Left lung (tissue), 10 donors: ENCODE data around the gene ADAMTS2. TPM values are rescaled to one million over a fixed set of nuclear protein-coding genes. Genes with fewer than 3 reads are reported as not detected.
A peak's percentile ranks its signal among the peaks of the same experiment; 100 is the strongest.

Experiments used
- ATAC-seq: fragments of 200-7000 bp; cut with Tn5 transposase; one replicate; pipeline ENCODE4 v1.9.1; 2020; ENCODE audit warnings: moderate library complexity
- DNase-seq, 4 donors: peaks; one replicate each; pipeline ENCODE4 v3.0.0-alpha.2; 2013 to 2020
- H3K27ac ChIP-seq, 2 donors: fragments of 200-600 bp; sonication (generic) in 1 of 2; one replicate each; pipeline versions ENCODE4 v1.5.0 to v1.8.0; 2020 to 2021
- H3K27me3 ChIP-seq, 2 donors: fragments of 200-600 bp; sonication (generic) in 1 of 2; one replicate each; pipeline versions ENCODE4 v1.5.0 to v1.8.0; 2020 to 2021
- H3K36me3 ChIP-seq, 2 donors: fragments of 200-600 bp; sonication (generic) in 1 of 2; one replicate each; pipeline versions ENCODE4 v1.5.0 to v1.8.0; 2020 to 2021
- H3K4me1 ChIP-seq, 2 donors: fragments of 200-600 bp; one replicate each; pipeline ENCODE4 v1.8.0; 2021
- H3K4me3 ChIP-seq, 2 donors: fragments of 200-600 bp; sonication (generic) in 1 of 2; one replicate each; pipeline versions ENCODE4 v1.5.0 to v1.8.0; 2020 to 2021; ENCODE audit warnings: mild to moderate bottlenecking in 1 of 2
- H3K9me3 ChIP-seq, 2 donors: fragments of 200-600 bp; sonication (generic) in 1 of 2; one replicate each; pipeline versions ENCODE4 v1.5.0 to v1.8.0; 2020 to 2021
- CTCF ChIP-seq, 2 donors: fragments of 200-600 bp; sonication (generic) in 1 of 2; IDR thresholded peaks; one replicate each; pipeline versions ENCODE4 v1.5.0 to v1.8.0; 2021; ENCODE audit warnings: antibody characterized with exemption in 2 of 2
- intact Hi-C, 2 donors: fragments of 100-400 bp; cut with DNase I; formaldehyde crosslinking; loops; one replicate each; pipeline versions ENCODE4 v1.11.2 to v1.14.2; 2022
- polyA plus RNA-seq, 6 donors: library from polyadenylated mRNA; unstranded; fragments of 120-200 nt; gene quantifications; one replicate each; pipeline ENCODE4 v1.2.1, GENCODE V29; 2013; ENCODE audit not compliant: insufficient read length in 6 of 6
- total RNA-seq, 2 donors: library from RNA; stranded (reverse); fragmentation: NEBNext Ultra II Directional; extraction: Animal tissue kit (Norgen Biotek cat#: 25700); gene quantifications; one replicate each; pipeline ENCODE4 v1.2.1, GENCODE V29; 2021
- donor health status: DM: no; HTN: yes; CAD: no.
- donor health status: DM: no; HTN: no; CAD: no.

ADAMTS2 gene
- total and polyA plus RNA-seq, 8 donors, result 27.5 to 68.2 (median 36.0) TPM

DNA sequence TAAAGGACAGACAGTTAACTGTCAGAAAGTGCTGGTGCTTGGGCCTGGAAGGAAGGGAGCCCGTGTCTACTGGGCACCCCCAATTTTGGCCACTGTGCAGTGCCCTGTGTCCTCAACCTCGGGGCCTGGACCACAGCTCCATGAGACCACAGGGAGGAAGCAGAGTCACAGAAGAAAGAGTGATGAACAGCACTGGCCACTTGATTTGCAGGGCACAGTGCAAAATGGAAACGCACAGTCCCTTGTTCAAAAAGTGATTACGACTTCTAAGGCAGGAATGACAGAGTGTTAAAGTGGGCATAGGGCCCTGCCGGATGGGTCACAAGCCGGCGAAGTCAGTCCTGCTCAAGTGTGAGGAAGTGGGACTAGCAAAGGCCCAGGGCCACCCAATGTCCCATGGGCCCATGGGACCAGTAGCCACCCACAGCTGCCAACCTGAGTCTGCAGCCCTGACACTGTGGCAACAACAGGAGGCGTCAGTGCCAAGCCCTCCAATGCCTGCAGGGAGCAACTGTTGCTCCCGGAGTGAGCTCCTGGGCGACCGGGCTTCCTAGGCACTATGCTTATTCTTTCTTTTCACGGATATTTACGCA lies 85.4 kb downstream of the ADAMTS2 start:
- peaks cover 0 to 8% of the 10 kb centered on the region in 2 donors for H3K27me3 ChIP-seq
- H3K4me1 ChIP-seq, result no peaks in the 10 kb centered on the region
- intact Hi-C loops, result no loop called here
- no peak for TF ChIP-seq CTCF (IDR thresholded peaks at IDR 0.05)
- H3K9me3 ChIP-seq, result no peaks in the 10 kb centered on the region
- H3K36me3 ChIP-seq, result no peaks in the 10 kb centered on the region
- H3K27ac ChIP-seq, result no peak overlapping the region
- no peak overlapping the region for H3K4me3 ChIP-seq
- ATAC-seq (no peak), DNase-seq (peak in 1 of 4 donors; percentile 34)

- no peaks in the 10 kb centered on the region for H3K4me1 ChIP-seq
- no peak overlapping the region for H3K4me3 ChIP-seq
- peaks cover 0 to under 1% of the 10 kb centered on the region in 2 donors for H3K27me3 ChIP-seq
- TF ChIP-seq CTCF (IDR thresholded peaks at IDR 0.05), result no peak
- DNase-seq (peak in 1 of 4 donors; percentile 70), ATAC-seq (peak; percentile 27)
- no peaks in the 10 kb centered on the region for H3K9me3 ChIP-seq
- H3K36me3 ChIP-seq, result no peaks in the 10 kb centered on the region
- H3K27ac ChIP-seq, result no peak overlapping the region
- intact Hi-C loops, result no loop called here
These were observed 86.1 kb downstream of the ADAMTS2 start for GRCh38 chr5:179258922-179259730.

GRCh38 chr5:179258001-179258921 lies 87.0 kb downstream of the ADAMTS2 start:
- no peaks in the 10 kb centered on the region for H3K4me1 ChIP-seq
- ATAC-seq (no peak), DNase-seq (peak in 1 of 4 donors; percentile 63)
- TF ChIP-seq CTCF (IDR thresholded peaks at IDR 0.05), result no peak
- intact Hi-C loops, result no loop called here
- no peak overlapping the region for H3K4me3 ChIP-seq
- no peak overlapping the region for H3K27ac ChIP-seq
- H3K27me3 ChIP-seq, result no peaks in the 10 kb centered on the region
- H3K9me3 ChIP-seq, result no peaks in the 10 kb centered on the region
- no peaks in the 10 kb centered on the region for H3K36me3 ChIP-seq

- no peaks in the 10 kb centered on the region for H3K36me3 ChIP-seq
- H3K27ac ChIP-seq, result no peak overlapping the region
- no peak for TF ChIP-seq CTCF (IDR thresholded peaks at IDR 0.05)
- no peak overlapping the region for H3K4me3 ChIP-seq
- no peaks in the 10 kb centered on the region for H3K9me3 ChIP-seq
- DNase-seq (peak in 1 of 4 donors; percentile 71), ATAC-seq (no peak)
- intact Hi-C loops, result no loop called here
- no peaks in the 10 kb centered on the region for H3K27me3 ChIP-seq
- H3K4me1 ChIP-seq, result no peaks in the 10 kb centered on the region
These were observed 88.0 kb downstream of the ADAMTS2 start for GRCh38 chr5:179257176-179257682.
